DMS53 treated with DMSO at 0.1 percent for 48 hours (cell line): ENCODE measurements around the gene DEFB116.
"Not testable (repeated sequence)": the region's sequence is repeated elsewhere in the genome, so short reads cannot be mapped to it uniquely, and the experiment has no call there.

Experiments used
- DNase-seq: peaks from one replicate; lab custom pipeline; 2025; ENCODE audit not compliant: unreplicated experiment; lab: John Stamatoyannopoulos, UW

DEFB116 gene

GRCh38 chr20:31308535-31309162 lies at the start of gene DEFB116:
DEFB116 (minus strand) TSS chr20:31308585; CDS start chr20:31308585, 0 bp downstream.
- DNase-seq, result no peak

- no peak for DNase-seq
These were observed 47.6 kb upstream of the DEFB116 start for GRCh38 chr20:31355981-31356380.

GRCh38 chr20:31341470-31341869 lies 33.1 kb upstream of the DEFB116 start:
- DNase-seq, result no peak

GRCh38 chr20:31330893-31331292 lies 22.5 kb upstream of the DEFB116 start:
- no peak for DNase-seq

- DNase-seq, result no peak
These were observed 14.1 kb upstream of the DEFB116 start for GRCh38 chr20:31322504-31322903.

- DNase-seq, result not testable (repeated sequence)
These were observed 23.4 kb downstream of the DEFB116 start for GRCh38 chr20:31284964-31285363.

GRCh38 chr20:31278178-31278577 lies 30.2 kb downstream of the DEFB116 start:
- no peak for DNase-seq

GRCh38 chr20:31274441-31274840 lies 33.9 kb downstream of the DEFB116 start:
- DNase-seq, result no peak

- DNase-seq, result peak; percentile 42
These were observed 48.0 kb downstream of the DEFB116 start for GRCh38 chr20:31260326-31260932.

- no peak for DNase-seq
These were observed 51.0 kb downstream of the DEFB116 start, which contains the start of gene DEFB115 for GRCh38 chr20:31257364-31257763. DEFB115 (plus strand) TSS chr20:31257664; CDS start chr20:31257664, 0 bp downstream.

GRCh38 chr20:31256959-31257358 lies 51.4 kb downstream of the DEFB116 start:
- no peak for DNase-seq
